ENCODE measurements around the gene SPOCD1. TPM values are rescaled to one million over a fixed set of nuclear protein-coding genes. Genes with fewer than 3 reads are reported as not detected.

The SPOCD1 gene
- total and polyA plus RNA-seq, 2 of the 4 experiments (the other 2 are of a cell fraction): 59.7 to 132 TPM

- no peak overlapping the region for H2BK15ac ChIP-seq (ENCODE audit: low read depth, low read length)
- no peak overlapping the region for H3K23ac ChIP-seq (ENCODE audit: low read depth, low read length)
- no peak overlapping the region for H2AK5ac ChIP-seq (ENCODE audit: low read depth, low read length)
- no peak overlapping the region for H2AK9ac ChIP-seq (replicated peaks; ENCODE audit: low read depth, low read length, poor library complexity)
- no peak overlapping the region for H2BK120ac ChIP-seq (ENCODE audit: low read depth, low read length)
- H3K4me1 ChIP-seq (ENCODE audit: control insufficient read depth, insufficient read depth, low read length): no peaks in the 10 kb centered on the region
- no peak overlapping the region for H3K27ac ChIP-seq (ENCODE audit: insufficient read depth, low read length)
- in situ Hi-C loops (cut with MboI; ENCODE audit: low sequenced_read_pairs): no loop called here
- H3K9ac ChIP-seq (ENCODE audit: low read depth, low read length): no peak overlapping the region
- H3K4ac ChIP-seq (ENCODE audit: low read depth, low read length): no peak overlapping the region
- H3K36me3 ChIP-seq (ENCODE audit: control insufficient read depth, insufficient read depth, low read length): no peaks in the 10 kb centered on the region
- no peaks in the 10 kb centered on the region for H3K27me3 ChIP-seq (ENCODE audit: control insufficient read depth, insufficient read depth, low read length)
- TF ChIP-seq SMC3 (IDR thresholded peaks at IDR 0.05; ENCODE audit: low read depth, low read length): no peak
- no peak for TF ChIP-seq MAFK (IDR thresholded peaks at IDR 0.05; ENCODE audit: low read depth, low read length)
- no peak for TF ChIP-seq MAZ (IDR thresholded peaks at IDR 0.05; ENCODE audit: borderline replicate concordance, low read depth, low read length)
- TF ChIP-seq MXI1 (IDR thresholded peaks at IDR 0.05; ENCODE audit: borderline replicate concordance, low read depth, low read length): no peak
- no peak for TF ChIP-seq RFX5 (IDR thresholded peaks at IDR 0.05; ENCODE audit: low read depth, low read length)
- no peak for TF ChIP-seq USF2 (IDR thresholded peaks at IDR 0.05; ENCODE audit: low read depth, low read length)
- TF ChIP-seq POLR2A (IDR thresholded peaks at IDR 0.05; ENCODE audit: low read depth, low read length): no peak
- no peak for TF ChIP-seq RAD21 (IDR thresholded peaks at IDR 0.05; ENCODE audit: low read length)
- TF ChIP-seq CEBPB (IDR thresholded peaks at IDR 0.05; ENCODE audit: low read depth, low read length): no peak
- TF ChIP-seq RCOR1 (IDR thresholded peaks at IDR 0.05; ENCODE audit: insufficient replicate concordance, low read length): no peak
- no peak for TF ChIP-seq ELK1 (IDR thresholded peaks at IDR 0.05; ENCODE audit: borderline replicate concordance, low read depth, low read length)
- no peak for TF ChIP-seq BHLHE40 (IDR thresholded peaks at IDR 0.05; ENCODE audit: low read depth, low read length)
- TF ChIP-seq CHD1 (IDR thresholded peaks at IDR 0.05; ENCODE audit: low read depth, low read length): no peak
- no peak for TF ChIP-seq NFE2L2 (IDR thresholded peaks at IDR 0.05; ENCODE audit: low read depth, low read length)
- TF ChIP-seq CTCF (conservative IDR thresholded peaks at IDR 0.05; ENCODE audit: low read depth, low read length): no peak
- no peak overlapping the region for H3K18ac ChIP-seq (ENCODE audit: low read depth, low read length)
- DNase-seq (no peak), ATAC-seq (ENCODE audit: low read depth) (no peak)
- no peaks in the 10 kb centered on the region for H4K20me1 ChIP-seq (ENCODE audit: insufficient read depth, low read length)
- ChIA-PET POLR2A (ENCODE audit: unreplicated experiment) (no interaction called here), CTCF (no interaction called here)
- H3K79me1 ChIP-seq (ENCODE audit: low read depth in 1 of 2, low read length in 2 of 2): no peaks in the 10 kb centered on the region
- H4K91ac ChIP-seq (ENCODE audit: insufficient read depth, low read depth, low read length): no peak overlapping the region
- no peak overlapping the region for H2BK20ac ChIP-seq (ENCODE audit: low read depth, low read length)
- H3K4me2 ChIP-seq (ENCODE audit: low read depth, low read length): no peak overlapping the region
- H3K4me3 ChIP-seq (ENCODE audit: insufficient read depth, low read depth, low read length): no peak overlapping the region
- H4K8ac ChIP-seq (ENCODE audit: low read depth in 2 of 2, low read length in 2 of 2): no peak overlapping the region
- no peak overlapping the region for H3K14ac ChIP-seq (replicated peaks; ENCODE audit: low read depth, low read length)
- H2BK5ac ChIP-seq (ENCODE audit: low read depth, low read length, poor library complexity, severe bottlenecking): no peak overlapping the region
- H2AFZ ChIP-seq (replicated peaks; ENCODE audit: low read length, poor library complexity): no peak overlapping the region
- dilution Hi-C loops (cut with HindIII; ENCODE audit: low sequenced_read_pairs, unreplicated experiment): no loop called here
- no TSS peak for BruUV-seq (replicated peaks)
- no CpG with 5 or more reads among the region's 5 CpGs for WGBS, 2 experiments (ENCODE audit: extremely low coverage in 2 of 2, insufficient read length in 1 of 2)
- no peak overlapping the region for H3K56ac ChIP-seq (ENCODE audit: extremely low read depth, insufficient read depth, low read length)
- H4K5ac ChIP-seq (ENCODE audit: low read depth, low read length): no peak overlapping the region
- no peaks in the 10 kb centered on the region for H3K9me1 ChIP-seq (ENCODE audit: insufficient read depth, low read length)
- intact Hi-C loops (cut with micrococcal nuclease): no loop called here
- H3K9me3 ChIP-seq (ENCODE audit: control insufficient read depth, insufficient read depth, low read length): no peaks in the 10 kb centered on the region
These were observed 45.5 kb upstream of the SPOCD1 start for GRCh38 chr1:31861346-31861745.
